Measurements from ENCODE around the gene SERPINB7. TPM values are rescaled to one million over a fixed set of nuclear protein-coding genes. Genes with fewer than 3 reads are reported as not detected.

SERPINB7 gene
- total and polyA plus RNA-seq, 2 of the 8 experiments (the other 6 are each of a cell fraction or from before 2014, with no cell fraction given): not detected

GRCh38 chr18:63741769-63742168 lies 33.4 kb upstream of the SERPINB7 start:
- Histone ChIP-seq H4K91ac (replicated peaks; ENCODE audit: insufficient read length, low read length) (no peak overlapping the region), H3K4me1 (replicated peaks in 1 of 4; ENCODE audit: control insufficient read depth in 3 of 4, insufficient read depth in 4 of 4, low read length in 3 of 4) (no peaks in the 10 kb centered on the region; a peak in 1 of 7 replicates), H3K4me3 (ENCODE audit: extremely low read depth in 1 of 4, insufficient read depth in 2 of 4, low read depth in 3 of 4, low read length in 4 of 4) (no peak overlapping the region), H3K14ac (ENCODE audit: insufficient read length) (no peak overlapping the region), H2AK5ac (ENCODE audit: low read depth, low read length) (no peak overlapping the region), H3K36me3 (ENCODE audit: control insufficient read depth in 2 of 4, insufficient read depth in 4 of 4, low read length in 3 of 4) (no peaks in the 10 kb centered on the region), H3K27me3 (replicated peaks in 1 of 4; ENCODE audit: control insufficient read depth in 3 of 4, extremely low read depth in 1 of 4, insufficient read depth in 3 of 4, low read length in 3 of 4) (no peaks in the 10 kb centered on the region), H3K79me1 (ENCODE audit: low read depth, low read length) (no peaks in the 10 kb centered on the region), H4K8ac (ENCODE audit: extremely low read depth, insufficient read depth, low read length) (no peak overlapping the region), H2BK5ac (ENCODE audit: low read depth, low read length) (no peak overlapping the region), H3K56ac (replicated peaks; ENCODE audit: insufficient read length, low read depth, low read length) (no peak overlapping the region), H3K4me2 (ENCODE audit: insufficient read depth in 1 of 2, low read depth in 2 of 2, low read length in 2 of 2) (no peak overlapping the region), H4K5ac (ENCODE audit: insufficient read length, low read depth, low read length) (no peak overlapping the region), H3K23me2 (ENCODE audit: low read depth, low read length) (no peaks in the 10 kb centered on the region), H3K18ac (ENCODE audit: extremely low read depth, low read length) (no peak overlapping the region), H3K23ac (ENCODE audit: insufficient read length) (no peak overlapping the region), H2BK120ac (replicated peaks; ENCODE audit: low read depth, low read length) (no peak overlapping the region), H2AFZ (ENCODE audit: low read length) (no peak overlapping the region), H3K9me3 (ENCODE audit: insufficient read depth in 2 of 2, low read depth in 1 of 2, low read length in 1 of 2) (no peaks in the 10 kb centered on the region), H2BK12ac (ENCODE audit: low read depth, low read length) (no peak overlapping the region), H2BK15ac (ENCODE audit: low read length) (no peak overlapping the region), H4K20me1 (replicated peaks in 1 of 2; ENCODE audit: control insufficient read depth in 1 of 2, insufficient read depth in 2 of 2, low read length in 2 of 2) (no peaks in the 10 kb centered on the region), H3K4ac (replicated peaks; ENCODE audit: insufficient read length, low read depth, low read length) (no peak overlapping the region), H3K9ac (replicated peaks in 1 of 4; ENCODE audit: extremely low read depth in 1 of 4, low read depth in 3 of 4, low read length in 3 of 4) (no peak overlapping the region), H3K79me2 (ENCODE audit: control insufficient read depth in 1 of 2, insufficient read depth in 2 of 2, low read length in 2 of 2) (no peaks in the 10 kb centered on the region), H3K27ac (ENCODE audit: low read depth, low read length) (no peak overlapping the region), H2BK20ac (ENCODE audit: low read length) (no peak overlapping the region)
- ChIA-PET POLR2A (ENCODE audit: partially characterized antibody) (no interaction called here), CTCF (ENCODE audit: partially characterized antibody) (interaction anchor here (0.6 to 8.1 kb wide), 32 partner anchors 11 to 1154 kb away, joined by 3 to 109 read pairs (median 5); no protein-coding TSS in a partner anchor)
- FAIRE-seq: no peak
- TF ChIP-seq, protein P1, sequence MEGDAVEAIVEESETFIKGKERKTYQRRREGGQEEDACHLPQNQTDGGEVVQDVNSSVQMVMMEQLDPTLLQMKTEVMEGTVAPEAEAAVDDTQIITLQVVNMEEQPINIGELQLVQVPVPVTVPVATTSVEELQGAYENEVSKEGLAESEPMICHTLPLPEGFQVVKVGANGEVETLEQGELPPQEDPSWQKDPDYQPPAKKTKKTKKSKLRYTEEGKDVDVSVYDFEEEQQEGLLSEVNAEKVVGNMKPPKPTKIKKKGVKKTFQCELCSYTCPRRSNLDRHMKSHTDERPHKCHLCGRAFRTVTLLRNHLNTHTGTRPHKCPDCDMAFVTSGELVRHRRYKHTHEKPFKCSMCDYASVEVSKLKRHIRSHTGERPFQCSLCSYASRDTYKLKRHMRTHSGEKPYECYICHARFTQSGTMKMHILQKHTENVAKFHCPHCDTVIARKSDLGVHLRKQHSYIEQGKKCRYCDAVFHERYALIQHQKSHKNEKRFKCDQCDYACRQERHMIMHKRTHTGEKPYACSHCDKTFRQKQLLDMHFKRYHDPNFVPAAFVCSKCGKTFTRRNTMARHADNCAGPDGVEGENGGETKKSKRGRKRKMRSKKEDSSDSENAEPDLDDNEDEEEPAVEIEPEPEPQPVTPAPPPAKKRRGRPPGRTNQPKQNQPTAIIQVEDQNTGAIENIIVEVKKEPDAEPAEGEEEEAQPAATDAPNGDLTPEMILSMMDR (IDR thresholded peaks at IDR 0.05; ENCODE audit: control extremely low read depth in 1 of 3, insufficient read depth in 1 of 3, low read depth in 1 of 3, low read length in 3 of 3): peak in 2 of 3 experiments; percentile 28 to 45; a peak in 2 of 4 replicates
- TF ChIP-seq RNF2 (IDR thresholded peaks at IDR 0.05; ENCODE audit: borderline replicate concordance, low read depth, low read length, missing control alignments, poor library complexity, severe bottlenecking) (no peak), YY1 (IDR thresholded peaks at IDR 0.05; ENCODE audit: low read depth, low read length) (no peak), TEAD4 (IDR thresholded peaks at IDR 0.05; ENCODE audit: low read depth, low read length) (no peak), CHD1 (IDR thresholded peaks at IDR 0.05; ENCODE audit: low read depth, low read length) (no peak), GABPA (IDR thresholded peaks at IDR 0.05; ENCODE audit: borderline replicate concordance, insufficient read depth, low read length) (no peak), ATF3 (IDR thresholded peaks at IDR 0.05; ENCODE audit: insufficient read depth, low read depth, low read length) (no peak), RAD21 (IDR thresholded peaks at IDR 0.05 in 1 of 2, conservative IDR thresholded peaks at IDR 0.05 in 1 of 2; ENCODE audit: low read depth in 2 of 2, low read length in 2 of 2) (peak; percentile 66), SP4 (IDR thresholded peaks at IDR 0.05; ENCODE audit: low read length) (no peak), KDM1A (IDR thresholded peaks at IDR 0.05; ENCODE audit: borderline replicate concordance, low read length) (no peak)
- 75% methylated on average over 4 of the region's 4 CpGs; no CpG with 5 or more reads in 1 of the 2 experiments for WGBS, 2 experiments (ENCODE audit: extremely low coverage in 1 of 2, insufficient coverage in 1 of 2, insufficient read length in 1 of 2, insufficient replicate concordance in 2 of 2, low coverage in 1 of 2, low lambda C conversion rate in 2 of 2, missing lambda C conversion rate in 1 of 2)
- no peak for DNase-seq (ENCODE audit: low read depth in 1 of 2, low spot score in 2 of 2)

Data from H1 (cell line).